Measurements from ENCODE around the gene OBSCN.

OBSCN gene

DNA sequence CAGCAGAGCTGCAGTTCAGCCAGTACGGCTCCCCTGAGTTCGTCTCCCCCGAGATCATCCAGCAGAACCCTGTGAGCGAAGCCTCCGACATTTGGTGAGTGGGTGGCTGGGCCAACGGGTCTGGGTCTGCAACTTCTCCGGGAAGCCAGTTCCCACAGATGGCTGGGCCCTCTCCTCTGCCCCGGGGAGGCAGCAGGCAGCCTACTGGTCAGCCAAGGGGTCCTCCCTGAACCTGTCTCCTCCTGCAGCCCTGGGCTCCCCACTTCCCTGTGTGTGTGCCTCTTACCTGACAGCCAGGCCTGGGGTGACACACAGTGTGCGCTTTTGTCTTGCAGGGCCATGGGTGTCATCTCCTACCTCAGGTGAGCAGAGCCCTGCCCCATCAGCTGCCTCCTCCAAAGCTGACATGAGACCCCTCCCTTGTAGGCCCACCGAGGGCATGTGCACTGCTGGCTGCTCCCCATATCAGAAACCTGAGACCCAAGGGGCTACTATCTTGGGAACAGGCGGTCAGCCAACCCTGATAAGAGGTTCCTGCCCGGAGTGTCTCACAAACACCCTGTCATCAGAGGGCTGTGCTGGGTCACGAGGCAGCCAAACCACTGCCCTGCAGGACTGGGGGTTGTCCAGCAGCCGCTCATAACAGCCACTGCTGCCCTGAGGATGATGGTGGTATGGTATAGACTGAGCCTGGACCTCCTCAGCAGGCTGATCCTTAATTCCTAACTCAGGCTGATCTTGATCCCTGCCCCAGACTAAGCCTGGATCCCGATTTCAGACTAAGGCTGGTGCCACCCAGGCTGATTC lies 161.2 kb downstream of the OBSCN start:
- no peak for ATAC-seq
- DNase-seq = no peak

DNA sequence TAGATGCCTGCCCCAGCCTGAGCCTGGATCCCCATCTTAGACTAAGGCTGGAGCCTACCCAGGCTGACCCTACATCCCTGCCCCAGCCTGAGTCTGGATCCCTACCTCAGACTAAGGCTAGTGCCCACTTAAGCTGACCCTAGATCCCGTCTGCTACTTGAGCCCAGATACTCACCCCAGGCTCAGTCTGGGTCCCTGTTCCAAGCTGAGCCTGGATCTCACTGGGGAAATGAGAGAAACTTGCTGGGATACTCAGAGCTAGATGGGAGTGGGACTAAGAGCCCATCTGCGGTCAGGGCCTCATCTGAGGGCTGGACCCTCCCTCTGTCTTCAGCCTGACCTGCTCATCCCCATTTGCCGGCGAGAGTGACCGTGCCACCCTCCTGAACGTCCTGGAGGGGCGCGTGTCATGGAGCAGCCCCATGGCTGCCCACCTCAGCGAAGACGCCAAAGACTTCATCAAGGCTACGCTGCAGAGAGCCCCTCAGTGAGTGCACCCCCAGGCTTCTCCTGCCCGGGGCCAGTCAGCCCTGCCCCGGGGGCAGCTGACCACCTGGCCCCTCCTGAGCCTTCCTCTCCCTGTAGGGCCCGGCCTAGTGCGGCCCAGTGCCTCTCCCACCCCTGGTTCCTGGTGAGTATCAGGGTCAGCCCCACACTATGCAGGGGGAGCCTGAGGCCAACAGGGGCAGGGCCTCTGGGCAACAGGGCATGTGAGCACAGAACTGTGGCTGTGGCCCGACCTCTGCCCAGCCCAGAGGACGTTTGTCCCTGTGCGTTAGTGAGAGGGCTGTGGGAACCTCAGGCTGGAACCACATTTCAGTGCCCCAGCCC lies 162.0 kb downstream of the OBSCN start:
- ATAC-seq = no peak
- no peak for DNase-seq

DNA sequence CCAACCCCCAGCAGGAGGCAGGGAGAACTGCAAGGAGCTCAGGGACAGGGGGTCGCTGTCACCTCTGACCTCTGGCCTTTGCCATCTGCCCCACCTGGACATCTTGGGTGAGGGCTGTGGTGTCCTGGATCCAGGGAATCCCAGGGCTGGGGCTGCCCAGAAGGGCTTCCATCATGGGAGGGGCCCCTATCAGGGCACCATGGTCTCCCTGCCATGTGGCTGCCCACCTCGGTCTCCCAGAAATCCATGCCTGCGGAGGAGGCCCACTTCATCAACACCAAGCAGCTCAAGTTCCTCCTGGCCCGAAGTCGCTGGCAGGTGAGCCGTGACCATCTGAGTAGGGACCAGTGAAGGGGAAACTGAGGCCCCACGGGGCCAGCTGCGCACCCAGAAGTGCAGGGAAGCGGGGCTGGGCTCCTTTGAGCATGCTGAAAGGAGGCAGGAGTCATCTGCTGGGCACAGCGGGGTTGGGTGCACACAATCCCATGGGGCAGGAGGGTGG lies 162.6 kb downstream of the OBSCN start:
- no peak for ATAC-seq
- DNase-seq = no peak

DNA sequence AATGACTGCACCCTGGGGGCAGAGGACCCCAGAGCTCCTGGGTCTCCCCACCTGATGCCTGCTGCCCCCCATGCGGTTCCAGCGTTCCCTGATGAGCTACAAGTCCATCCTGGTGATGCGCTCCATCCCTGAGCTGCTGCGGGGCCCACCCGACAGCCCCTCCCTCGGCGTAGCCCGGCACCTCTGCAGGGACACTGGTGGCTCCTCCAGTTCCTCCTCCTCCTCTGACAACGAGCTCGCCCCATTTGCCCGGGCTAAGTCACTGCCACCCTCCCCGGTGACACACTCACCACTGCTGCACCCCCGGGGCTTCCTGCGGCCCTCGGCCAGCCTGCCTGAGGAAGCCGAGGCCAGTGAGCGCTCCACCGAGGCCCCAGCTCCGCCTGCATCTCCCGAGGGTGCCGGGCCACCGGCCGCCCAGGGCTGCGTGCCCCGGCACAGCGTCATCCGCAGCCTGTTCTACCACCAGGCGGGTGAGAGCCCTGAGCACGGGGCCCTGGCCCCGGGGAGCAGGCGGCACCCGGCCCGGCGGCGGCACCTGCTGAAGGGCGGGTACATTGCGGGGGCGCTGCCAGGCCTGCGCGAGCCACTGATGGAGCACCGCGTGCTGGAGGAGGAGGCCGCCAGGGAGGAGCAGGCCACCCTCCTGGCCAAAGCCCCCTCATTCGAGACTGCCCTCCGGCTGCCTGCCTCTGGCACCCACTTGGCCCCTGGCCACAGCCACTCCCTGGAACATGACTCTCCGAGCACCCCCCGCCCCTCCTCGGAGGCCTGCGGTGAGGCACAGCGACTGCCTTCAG lies 163.3 kb downstream of the OBSCN start:
- DNase-seq = no peak

DNA sequence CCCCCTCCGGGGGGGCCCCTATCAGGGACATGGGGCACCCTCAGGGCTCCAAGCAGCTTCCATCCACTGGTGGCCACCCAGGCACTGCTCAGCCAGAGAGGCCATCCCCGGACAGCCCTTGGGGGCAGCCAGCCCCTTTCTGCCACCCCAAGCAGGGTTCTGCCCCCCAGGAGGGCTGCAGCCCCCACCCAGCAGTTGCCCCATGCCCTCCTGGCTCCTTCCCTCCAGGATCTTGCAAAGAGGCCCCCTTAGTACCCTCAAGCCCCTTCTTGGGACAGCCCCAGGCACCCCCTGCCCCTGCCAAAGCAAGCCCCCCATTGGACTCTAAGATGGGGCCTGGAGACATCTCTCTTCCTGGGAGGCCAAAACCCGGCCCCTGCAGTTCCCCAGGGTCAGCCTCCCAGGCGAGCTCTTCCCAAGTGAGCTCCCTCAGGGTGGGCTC lies 163.9 kb downstream of the OBSCN start:
- ATAC-seq (no peak), DNase-seq (no peak)

More for the DNA sequence above, 163.3 kb downstream of the OBSCN start:
- no peak for ATAC-seq

DNA sequence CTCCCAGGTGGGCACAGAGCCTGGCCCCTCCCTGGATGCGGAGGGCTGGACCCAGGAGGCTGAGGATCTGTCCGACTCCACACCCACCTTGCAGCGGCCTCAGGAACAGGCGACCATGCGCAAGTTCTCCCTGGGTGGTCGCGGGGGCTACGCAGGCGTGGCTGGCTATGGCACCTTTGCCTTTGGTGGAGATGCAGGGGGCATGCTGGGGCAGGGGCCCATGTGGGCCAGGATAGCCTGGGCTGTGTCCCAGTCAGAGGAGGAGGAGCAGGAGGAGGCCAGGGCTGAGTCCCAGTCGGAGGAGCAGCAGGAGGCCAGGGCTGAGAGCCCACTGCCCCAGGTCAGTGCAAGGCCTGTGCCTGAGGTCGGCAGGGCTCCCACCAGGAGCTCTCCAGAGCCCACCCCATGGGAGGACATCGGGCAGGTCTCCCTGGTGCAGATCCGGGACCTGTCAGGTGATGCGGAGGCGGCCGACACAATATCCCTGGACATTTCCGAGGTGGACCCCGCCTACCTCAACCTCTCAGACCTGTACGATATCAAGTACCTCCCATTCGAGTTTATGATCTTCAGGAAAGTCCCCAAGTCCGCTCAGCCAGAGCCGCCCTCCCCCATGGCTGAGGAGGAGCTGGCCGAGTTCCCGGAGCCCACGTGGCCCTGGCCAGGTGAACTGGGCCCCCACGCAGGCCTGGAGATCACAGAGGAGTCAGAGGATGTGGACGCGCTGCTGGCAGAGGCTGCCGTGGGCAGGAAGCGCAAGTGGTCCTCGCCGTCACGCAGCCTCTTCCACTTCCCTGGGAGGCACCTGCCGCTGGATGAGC lies 164.5 kb downstream of the OBSCN start:
- no peak for DNase-seq
- no peak for ATAC-seq

- DNase-seq = no peak
- ATAC-seq = no peak
Observed at GRCh38 chr1:228373004-228373680, 165.3 kb downstream of the OBSCN start.

DNA sequence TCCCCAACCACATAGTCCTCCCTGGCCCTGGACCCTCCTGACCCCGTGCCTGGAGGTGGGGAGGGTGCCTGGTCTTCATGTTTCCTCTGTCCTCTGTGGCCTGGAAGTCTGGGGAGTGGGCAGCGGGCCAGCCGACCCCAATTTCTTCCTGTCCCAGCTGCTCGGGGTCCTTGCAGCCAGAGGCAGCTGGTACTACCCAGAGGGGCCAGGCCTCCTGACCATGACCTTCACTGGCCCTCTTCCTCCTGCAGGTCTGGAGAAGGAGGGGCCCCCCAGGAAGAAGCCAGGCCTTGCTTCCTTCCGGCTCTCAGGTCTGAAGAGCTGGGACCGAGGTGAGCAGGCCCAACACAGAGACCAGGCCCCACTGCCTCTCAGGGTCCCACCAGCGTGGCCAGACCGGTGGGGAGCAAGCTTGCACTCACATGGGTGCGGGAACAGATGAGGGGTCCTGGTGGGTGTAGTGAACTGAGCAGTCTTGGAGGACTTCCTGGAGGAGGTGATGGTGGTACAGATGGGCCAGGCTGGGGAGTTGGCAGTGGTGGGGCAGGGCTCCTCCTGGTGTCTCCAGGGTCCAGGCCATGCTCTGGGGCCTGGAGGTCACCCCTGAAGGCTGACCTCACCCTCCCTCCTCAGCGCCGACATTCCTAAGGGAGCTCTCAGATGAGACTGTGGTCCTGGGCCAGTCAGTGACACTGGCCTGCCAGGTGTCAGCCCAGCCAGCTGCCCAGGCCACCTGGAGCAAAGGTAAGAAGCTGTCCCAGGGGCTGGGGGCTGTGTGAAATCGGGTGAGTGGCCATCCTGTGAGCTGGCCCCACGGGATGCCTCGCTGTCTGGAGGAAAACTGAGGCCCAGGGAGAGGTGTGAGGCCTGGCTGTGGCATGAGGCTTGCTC lies 166.1 kb downstream of the OBSCN start:
- ATAC-seq = no peak
- no peak for DNase-seq

DNA sequence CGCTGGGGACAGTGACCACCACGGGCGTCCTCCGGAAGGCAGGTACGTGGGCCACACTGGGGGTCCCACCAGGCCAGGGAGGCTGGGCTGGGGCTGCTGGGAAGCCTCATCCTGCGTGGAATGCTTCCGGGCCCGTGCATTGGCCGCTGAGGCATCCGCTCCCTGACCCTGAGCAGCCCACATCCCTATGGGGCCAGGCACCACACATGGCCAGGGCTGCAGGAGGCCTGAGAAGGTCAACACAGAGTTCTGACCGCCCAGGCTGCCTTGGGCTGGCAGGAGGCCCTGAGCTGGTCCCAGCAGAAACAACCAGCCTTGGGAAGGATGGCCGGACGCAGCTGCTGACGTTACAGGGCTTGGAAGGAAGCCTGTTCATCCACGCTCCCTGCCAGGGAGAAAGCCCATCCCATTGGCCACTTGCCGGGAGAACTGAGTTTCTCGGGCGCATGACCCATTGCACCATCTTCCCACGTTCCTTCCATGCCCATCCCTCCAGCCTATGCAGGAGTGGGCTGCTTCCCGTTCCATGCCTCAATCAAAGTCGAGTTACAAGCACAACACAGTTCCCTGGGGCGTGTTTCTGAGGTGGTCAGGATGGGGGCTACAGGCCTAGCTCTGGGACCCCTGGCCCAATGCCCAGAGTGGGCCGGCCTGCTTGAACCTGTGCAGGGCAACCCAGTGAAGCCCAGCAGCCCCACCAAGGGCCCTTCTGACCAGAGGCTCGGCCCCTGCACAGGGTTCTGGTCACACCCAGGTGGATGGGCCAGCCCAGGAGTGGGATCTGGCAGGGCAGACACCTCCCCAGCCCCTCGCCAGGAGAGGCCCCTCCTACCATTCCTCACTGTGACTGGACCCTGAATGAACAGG lies 167.1 kb downstream of the OBSCN start:
- ATAC-seq (no peak), DNase-seq (no peak)

GRCh38 chr1:228375578-228376261 lies 167.9 kb downstream of the OBSCN start:
- ATAC-seq (no peak), DNase-seq (no peak)

DNA sequence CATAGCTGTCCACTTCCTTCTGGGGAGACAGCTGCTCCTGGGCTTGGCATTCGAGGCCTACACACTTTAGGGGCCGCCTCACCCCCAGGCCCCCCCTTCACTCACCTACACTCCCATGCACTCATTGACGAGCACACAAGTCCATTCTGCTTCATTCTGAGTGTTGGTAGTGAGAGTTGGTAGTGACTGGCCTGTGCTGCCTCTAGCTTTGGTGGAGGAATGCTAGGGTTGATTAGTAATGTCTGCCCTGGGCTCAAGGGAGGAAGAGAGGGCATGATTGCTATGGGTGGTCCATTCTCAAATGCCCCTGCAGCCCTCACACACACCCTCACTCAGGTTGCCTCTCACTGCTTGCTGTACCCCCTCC lies 168.4 kb downstream of the OBSCN start:
- ATAC-seq (no peak), DNase-seq (no peak)

DNA sequence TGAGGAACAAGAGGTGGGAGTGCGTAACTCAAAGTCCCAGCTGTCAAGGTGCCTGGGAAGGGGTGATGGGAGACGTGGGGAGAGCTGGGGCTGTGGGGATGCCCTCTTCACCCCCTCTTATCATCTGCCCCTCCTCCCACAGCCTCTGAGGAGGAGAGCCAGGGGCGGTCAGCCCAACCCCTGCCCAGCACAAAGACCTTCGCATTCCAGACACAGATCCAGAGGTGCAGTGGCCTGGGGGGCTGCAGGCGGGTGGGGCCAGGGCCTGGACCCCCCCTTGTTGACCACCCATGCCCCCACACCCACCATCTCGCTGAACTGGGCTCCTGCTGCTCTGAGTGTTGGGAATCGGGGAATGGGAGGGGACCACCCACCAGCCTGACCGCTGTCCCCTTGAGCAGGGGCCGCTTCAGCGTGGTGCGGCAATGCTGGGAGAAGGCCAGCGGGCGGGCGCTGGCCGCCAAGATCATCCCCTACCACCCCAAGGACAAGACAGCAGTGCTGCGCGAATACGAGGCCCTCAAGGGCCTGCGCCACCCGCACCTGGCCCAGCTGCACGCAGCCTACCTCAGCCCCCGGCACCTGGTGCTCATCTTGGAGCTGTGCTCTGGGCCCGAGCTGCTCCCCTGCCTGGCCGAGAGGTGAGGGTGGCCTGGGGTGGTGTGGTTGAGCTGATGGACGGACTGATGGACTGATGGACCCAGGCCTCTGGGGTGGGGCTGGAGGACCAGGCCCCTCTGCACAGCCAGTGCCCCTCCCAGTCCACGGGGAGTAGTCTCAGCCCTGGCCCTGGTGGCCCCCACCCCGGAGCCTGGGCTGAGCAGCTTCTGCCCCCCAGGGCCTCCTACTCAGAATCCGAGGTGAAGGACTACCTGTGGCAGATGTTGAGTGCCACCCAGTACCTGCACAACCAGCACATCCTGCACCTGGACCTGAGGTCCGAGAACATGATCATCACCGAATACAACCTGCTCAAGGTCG lies 169.1 kb downstream of the OBSCN start:
- no peak for DNase-seq
- ATAC-seq = no peak

DNA sequence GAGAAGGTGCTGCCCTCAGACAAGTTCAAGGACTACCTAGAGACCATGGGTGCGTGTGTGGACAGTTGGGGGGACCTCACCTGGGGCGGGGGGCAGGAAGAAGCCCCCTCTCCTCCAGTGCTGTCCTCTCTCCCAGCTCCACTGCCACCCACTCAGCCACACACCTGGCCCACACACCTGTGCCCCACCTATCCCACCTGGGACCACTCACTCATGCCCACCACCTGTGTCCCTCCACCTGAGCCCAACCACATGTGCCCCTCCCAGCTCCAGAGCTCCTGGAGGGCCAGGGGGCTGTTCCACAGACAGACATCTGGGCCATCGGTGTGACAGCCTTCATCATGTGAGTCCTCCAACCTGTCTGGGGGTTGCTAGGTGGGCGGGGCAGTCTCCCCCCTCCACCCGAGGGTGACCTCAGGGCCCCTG lies 169.8 kb downstream of the OBSCN start:
- DNase-seq = no peak
- ATAC-seq = no peak

DNA sequence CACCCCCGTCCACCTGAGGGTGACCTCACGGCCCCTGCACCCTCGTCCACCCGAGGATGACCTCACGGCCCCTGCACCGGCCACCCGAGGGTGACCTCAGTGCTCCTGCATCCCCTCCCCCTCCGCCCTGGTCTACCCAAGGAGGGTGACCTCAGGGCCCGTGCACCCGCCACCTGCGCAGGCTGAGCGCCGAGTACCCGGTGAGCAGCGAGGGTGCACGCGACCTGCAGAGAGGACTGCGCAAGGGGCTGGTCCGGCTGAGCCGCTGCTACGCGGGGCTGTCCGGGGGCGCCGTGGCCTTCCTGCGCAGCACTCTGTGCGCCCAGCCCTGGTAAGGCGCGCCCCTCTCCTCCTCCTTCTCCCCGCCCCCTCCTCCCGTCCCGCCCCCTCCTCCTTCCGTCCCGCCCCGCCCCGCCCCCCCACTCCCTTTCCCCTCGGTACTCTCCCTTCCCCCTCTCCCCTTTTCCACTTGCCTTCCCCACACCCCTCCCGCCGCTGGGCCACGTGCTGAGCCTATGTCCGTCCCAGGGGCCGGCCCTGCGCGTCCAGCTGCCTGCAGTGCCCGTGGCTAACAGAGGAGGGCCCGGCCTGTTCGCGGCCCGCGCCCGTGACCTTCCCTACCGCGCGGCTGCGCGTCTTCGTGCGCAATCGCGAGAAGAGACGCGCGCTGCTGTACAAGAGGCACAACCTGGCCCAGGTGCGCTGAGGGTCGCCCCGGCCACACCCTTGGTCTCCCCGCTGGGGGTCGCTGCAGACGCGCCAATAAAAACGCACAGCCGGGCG lies 170.4 kb downstream of the OBSCN start:
- peak; percentile 73 for DNase-seq

GRCh38 chr1:228378873-228379460 lies 171.1 kb downstream of the OBSCN start:
- DNase-seq (no peak), ATAC-seq (no peak)

More for the DNA sequence above, 170.4 kb downstream of the OBSCN start:
- peak; percentile 59 for ATAC-seq

- no peak for ATAC-seq
Observed at GRCh38 chr1:228379666-228380065, 171.8 kb downstream of the OBSCN start.

More at GRCh38 chr1:228379666-228380065, 171.8 kb downstream of the OBSCN start:
- DNase-seq = no peak
